Astrocyte of the spinal cord (primary cell): ENCODE data around the gene C11orf58.

ENCODE experiments used
- DNase-seq: peaks from one replicate; pipeline ENCODE4 v3.0.0; 2011; ENCODE audit warnings: low read depth, low spot score
- H3K4me3 ChIP-seq: 2 replicates; pipeline ENCODE4 v1.5.1; 2011; ENCODE audit warnings: low read depth, mild to moderate bottlenecking, low read length, moderate library complexity
- in situ Hi-C: cut with HindIII; loops from 2 replicates; pipeline ENCODE4 v1.10.0; 2017; ENCODE audit warnings: low sequenced_read_pairs
- TF ChIP-seq, protein P1 (sequence below): IDR thresholded peaks from 2 replicates; pipeline ENCODE4 v1.5.1; 2012; ENCODE audit warnings: low read depth, mild to moderate bottlenecking, low read length, inconsistent platforms

C11orf58 gene

DNA sequence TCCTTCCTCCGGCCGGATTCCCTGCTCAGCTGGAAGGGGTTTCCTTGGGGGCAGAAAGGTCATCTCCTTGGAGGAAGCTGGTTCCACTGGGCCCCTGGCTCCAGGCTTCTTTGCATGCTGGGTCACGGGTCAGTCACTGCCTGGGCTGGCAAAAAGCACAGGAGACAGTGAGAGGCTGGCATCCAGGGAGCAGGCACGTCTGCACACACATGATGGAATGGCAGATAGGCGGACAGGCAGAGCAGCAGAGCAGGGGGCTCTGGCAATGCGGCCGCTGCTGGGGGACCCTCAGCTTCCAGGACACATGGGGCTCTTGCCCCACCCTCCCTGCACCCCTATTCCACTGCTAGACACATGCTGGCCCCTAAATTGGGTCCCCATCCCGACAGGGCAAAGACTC is 40.4 kb downstream of the C11orf58 start:
- no peak for DNase-seq
- H3K4me3 ChIP-seq: no peak overlapping the region
- TF ChIP-seq, protein P1, sequence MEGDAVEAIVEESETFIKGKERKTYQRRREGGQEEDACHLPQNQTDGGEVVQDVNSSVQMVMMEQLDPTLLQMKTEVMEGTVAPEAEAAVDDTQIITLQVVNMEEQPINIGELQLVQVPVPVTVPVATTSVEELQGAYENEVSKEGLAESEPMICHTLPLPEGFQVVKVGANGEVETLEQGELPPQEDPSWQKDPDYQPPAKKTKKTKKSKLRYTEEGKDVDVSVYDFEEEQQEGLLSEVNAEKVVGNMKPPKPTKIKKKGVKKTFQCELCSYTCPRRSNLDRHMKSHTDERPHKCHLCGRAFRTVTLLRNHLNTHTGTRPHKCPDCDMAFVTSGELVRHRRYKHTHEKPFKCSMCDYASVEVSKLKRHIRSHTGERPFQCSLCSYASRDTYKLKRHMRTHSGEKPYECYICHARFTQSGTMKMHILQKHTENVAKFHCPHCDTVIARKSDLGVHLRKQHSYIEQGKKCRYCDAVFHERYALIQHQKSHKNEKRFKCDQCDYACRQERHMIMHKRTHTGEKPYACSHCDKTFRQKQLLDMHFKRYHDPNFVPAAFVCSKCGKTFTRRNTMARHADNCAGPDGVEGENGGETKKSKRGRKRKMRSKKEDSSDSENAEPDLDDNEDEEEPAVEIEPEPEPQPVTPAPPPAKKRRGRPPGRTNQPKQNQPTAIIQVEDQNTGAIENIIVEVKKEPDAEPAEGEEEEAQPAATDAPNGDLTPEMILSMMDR: no peak
- in situ Hi-C loops: no loop called here

DNA sequence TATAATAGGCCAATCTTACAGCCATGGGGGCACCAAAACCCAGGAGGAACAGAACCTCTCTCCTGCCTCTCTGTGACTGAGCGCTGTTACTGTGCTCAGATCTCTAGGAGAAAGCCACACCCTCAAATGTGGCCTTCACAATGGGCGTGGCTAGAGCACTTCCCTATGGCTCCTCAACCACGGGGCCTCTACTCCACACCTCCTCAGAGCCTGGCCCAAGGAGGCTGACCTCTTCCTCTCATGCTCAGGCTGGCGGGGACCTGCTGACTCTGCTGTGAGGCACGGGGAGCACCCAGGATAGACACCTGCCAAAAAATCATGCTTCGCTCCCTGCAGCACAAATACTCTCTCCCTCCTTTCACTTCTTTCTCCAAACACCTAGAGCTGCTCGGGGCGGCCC is 41.0 kb downstream of the C11orf58 start:
- TF ChIP-seq, protein P1: no peak
- DNase-seq: no peak
- no peak overlapping the region for H3K4me3 ChIP-seq
- in situ Hi-C loops: no loop called here

DNA sequence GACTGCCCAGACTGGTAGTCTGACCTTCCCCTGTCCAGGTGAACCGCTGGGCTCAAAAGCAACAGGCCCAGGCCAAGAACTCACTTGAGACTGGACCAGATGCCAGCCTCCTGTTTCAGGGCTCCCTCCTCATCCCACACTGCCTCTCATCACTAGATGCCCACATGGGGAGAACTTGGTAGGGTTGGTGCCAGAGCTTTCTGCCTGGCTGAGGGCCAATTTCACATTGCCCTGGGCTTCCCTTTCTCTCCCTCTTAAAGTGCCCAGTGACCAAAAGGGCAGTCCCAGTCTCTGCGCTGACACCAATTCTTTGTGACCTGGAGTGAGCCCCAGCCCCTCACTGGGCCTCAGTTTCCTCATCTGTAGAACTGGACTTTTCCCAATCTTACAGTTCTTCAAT is 41.7 kb downstream of the C11orf58 start:
- TF ChIP-seq, protein P1: no peak
- in situ Hi-C loops: no loop called here
- no peak overlapping the region for H3K4me3 ChIP-seq
- DNase-seq: no peak

DNA sequence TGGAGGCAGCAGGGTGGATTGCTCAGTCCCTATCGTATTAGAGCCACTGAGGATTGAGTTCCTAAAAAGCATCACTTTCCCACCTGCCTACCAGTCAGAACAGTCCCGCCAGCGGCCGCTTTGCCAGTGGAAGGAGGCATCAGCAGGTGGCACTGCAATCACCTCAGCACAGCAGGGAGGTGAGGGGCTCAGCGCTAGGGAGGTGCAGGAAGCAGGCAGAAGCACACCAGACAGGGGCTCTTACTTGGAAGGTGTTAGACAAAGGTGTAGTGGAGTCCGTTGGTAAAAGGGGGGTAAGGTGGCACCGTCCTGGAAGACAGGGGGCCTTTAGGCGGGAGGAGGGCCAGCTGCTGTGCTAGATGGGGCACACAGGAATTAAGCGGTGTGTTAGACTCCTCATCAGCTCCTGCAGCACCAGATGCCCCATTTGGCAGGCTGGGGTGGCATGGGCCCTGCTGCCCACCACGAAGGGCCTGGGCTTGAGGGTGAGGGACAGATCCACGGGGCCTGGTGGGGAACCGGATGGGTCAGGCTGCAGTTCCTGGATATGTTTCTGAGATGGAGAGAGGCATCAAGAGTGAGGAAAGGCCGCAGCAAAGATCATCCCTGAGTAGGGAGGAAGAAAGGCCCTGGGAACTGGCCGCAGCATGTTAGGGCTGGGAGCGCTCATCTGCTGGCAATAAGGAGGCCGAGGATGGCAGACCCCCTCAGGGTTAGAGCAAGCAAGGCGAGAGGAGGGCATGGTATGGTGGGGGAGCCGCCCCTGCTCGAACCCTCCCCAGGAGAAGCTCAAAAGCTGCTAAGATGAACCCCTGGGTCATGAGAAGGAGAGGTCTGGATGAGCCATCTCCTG is 42.5 kb downstream of the C11orf58 start:
- DNase-seq: no peak
- H3K4me3 ChIP-seq: no peak overlapping the region
- TF ChIP-seq, protein P1: no peak
- in situ Hi-C loops: no loop called here

DNA sequence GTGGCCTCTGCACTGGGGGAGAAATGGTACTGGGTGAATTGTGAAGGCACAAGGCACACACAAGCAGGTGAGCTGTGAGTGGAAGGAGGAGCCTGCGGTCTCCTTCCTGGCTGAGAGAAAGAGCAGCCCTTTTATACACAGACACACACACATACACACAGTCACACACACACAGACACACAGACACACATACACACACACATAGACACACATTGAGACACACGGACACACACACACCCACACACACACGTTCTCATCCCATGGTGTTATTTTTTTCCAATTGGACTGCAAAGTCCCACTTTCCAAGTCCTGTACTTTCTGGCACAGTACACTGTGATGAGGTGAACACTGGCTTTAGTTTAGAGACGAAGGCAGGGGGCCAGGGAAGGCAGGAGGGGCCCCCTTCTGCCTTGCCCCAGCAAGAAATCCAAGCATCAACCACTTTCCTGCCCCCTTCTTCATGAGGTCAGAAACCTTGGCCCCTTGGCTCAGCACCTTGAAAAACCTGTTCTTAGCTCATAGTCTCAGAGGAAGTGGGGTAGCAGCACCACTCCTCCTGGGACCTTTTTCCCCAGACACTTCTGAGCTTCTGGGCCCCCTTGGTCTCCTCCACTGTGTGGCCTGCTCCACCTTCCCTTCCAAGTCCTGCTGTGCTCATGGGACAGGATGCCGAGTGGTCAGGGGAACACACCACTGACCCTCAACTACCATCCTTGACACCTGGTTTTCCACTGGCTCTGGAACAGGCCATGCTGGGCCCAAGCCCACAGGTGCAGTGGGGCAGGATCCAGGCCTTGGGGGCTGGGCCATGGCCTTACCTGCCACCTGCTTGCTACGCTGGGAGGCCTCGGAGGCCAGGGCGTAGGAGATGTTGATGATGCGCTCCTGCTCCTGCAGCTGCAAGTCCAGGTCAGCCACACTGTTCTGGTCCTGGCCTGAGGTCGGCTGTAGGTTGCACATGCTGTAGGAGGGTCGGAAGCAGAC is 43.8 kb downstream of the C11orf58 start:
- H3K4me3 ChIP-seq: no peak overlapping the region
- in situ Hi-C loops: no loop called here
- no peak for DNase-seq
- TF ChIP-seq, protein P1: no peak

DNA sequence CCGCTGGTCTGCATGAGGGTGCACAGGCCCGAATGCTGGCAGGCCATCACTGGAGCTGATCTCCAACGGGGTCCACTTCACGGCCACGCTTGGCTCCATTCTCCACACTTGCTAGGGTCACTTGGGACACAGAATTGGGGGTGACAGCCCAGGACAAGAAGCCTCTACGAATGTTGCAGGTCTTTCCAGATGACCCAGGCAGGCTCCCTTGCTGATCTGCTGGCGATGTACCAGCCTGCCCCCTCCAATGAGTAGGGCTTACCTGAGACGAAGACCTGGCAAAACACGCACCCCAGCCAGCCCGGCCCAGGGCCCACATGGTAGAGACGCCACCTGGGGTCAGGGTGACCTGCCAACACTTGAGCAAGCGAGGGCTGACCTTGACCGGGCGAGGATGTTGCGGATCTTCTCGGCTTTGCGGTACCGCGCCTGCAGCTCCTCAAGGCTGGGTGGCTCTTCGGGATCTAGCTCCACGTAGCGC is 44.9 kb downstream of the C11orf58 start:
- DNase-seq: no peak
- in situ Hi-C loops: no loop called here
- H3K4me3 ChIP-seq: no peak overlapping the region
- TF ChIP-seq, protein P1: no peak
